GM19438 (cell line): ENCODE measurements around the gene RBL1.

Experiments used
- ATAC-seq: cut with Tn5 transposase; IDR thresholded peaks from one replicate; pipeline ENCODE4 v1.9.1; 2021; ENCODE audit warnings: low read depth; ENCODE audit not compliant: unreplicated experiment

The RBL1 gene

GRCh38 chr20:36956016-36956415, 139.8 kb downstream of the RBL1 start:
- no peak for ATAC-seq

- ATAC-seq, result no peak
Measured at GRCh38 chr20:36951979-36952738, 143.6 kb downstream of the RBL1 start.

- ATAC-seq, result peak; percentile 80
Measured at GRCh38 chr20:36951198-36951978, 144.4 kb downstream of the RBL1 start, which contains the start of gene SAMHD1. Gene SAMHD1, minus strand, starts transcription at chr20:36951708. Its CDS starts 65 bp downstream, at chr20:36951643.

- no peak for ATAC-seq
Measured at GRCh38 chr20:36950414-36951197, 145.2 kb downstream of the RBL1 start.
